HG02884 (cell line): Measurements from ENCODE around the gene SEC61A2.
"Not testable (repeated sequence)": the region's sequence is repeated elsewhere in the genome, so short reads cannot be mapped to it uniquely, and the experiment has no call there.

ENCODE experiments used
- ATAC-seq: cut with Tn5 transposase; IDR thresholded peaks from one replicate; pipeline ENCODE4 v1.9.1; 2021; ENCODE audit warnings: mild to moderate bottlenecking, moderate library complexity; ENCODE audit not compliant: unreplicated experiment

SEC61A2 gene

DNA sequence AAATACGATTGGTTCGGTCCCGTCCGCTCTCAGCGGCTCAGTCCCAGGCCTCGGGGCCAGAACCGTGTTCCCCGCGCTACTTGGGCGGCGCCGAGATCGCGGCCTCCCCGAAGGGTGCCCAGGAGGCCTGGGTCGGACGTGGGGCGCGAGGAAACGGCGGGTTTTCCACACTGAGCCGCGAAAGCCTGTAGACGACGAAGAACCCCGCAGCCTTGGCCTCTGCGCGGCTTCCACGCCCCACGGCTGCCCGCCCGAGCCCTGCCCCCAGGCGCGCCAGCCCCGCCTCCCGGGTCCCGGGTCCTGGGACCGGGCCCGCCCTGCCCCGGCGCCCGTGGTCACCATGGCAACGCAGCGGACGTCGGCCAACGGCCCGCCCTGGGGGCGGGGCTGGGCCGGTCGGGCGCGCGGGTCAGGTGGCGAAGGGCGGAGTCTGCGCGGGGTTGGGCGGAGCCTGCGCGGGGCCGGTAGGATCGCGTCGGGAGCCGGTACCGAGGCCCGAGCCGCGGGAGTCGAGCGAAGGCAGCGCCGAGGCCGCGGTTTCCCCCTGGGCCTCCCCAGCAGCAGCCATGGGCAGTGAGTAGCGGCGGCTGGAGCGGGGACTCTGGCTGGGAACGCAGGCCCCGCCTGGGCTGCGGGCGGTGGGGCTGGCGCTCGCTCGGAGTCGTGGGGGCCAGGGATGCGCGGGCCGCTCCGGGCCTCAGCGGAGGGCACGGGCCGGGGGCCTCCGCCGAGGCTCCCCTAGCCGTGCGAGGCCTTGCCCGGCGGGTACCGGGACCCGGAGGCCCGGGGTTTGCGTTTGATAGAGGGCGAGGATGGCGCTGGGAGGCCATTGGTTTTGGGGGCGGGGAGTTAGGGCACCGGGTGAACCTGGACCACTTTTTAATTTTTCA is at the start of gene SEC61A2:
Gene SEC61A2, plus strand, starts transcription at position 456 of the 890 bp plus-strand sequence. Its CDS starts 111 bp downstream, at position 567.
- ATAC-seq: peak; percentile 86

GRCh38 chr10:12081470-12081869 is 48.0 kb upstream of the SEC61A2 start:
- no peak for ATAC-seq

DNA sequence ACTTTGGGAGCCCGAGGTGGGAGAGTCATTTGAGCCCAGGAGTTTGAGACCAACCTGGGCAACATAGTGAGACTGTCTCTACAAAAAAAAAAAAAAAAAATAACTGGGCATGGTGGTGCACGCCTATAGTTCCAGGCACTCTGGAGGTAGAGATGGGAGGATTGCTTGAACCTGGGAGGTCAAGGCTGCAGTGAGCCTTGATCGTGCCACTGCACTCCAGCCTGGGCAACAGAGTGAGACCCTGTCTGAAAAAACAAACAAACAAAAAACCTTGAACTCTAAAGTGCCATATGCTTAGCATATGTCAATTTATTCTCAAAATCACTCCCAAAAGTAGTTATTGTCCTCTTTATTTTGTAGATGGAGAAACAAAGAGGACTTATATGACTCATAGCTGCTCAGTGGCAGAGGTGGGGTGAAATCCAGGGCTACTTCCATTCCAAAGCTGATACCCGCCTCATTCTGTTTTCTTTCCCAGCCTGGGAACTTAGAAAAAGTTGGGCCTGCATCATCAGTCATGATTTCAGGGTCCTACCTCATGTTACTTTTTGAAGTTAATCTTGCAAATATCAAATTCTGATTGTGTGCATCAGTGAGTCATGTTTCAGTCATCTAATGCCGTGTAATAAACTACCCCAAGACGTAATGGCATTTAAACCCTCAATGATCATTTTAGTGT is 47.5 kb upstream of the SEC61A2 start:
- ATAC-seq: no peak

- no peak for ATAC-seq
Measured at GRCh38 chr10:12088919-12089318, 40.6 kb upstream of the SEC61A2 start.

DNA sequence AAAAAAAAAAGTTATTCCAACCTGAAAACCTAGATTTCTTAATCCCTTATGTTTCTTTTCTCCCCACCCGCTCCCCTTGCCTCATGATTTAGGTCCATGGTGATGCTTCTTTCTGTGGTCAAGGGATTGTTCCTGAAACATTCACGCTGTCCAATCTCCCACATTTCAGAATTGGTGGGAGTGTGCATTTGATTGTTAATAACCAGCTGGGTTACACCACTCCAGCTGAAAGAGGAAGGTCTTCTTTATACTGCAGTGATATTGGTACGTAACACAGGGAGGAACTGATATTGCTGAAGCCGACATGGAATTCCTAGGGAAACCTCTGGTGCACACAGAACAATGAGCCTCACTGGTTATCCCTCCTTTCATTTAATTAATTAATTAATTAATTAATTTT is 38.1 kb upstream of the SEC61A2 start:
- ATAC-seq: no peak

- not testable (repeated sequence) for ATAC-seq
Measured at GRCh38 chr10:12097361-12097760, 32.1 kb upstream of the SEC61A2 start.

- ATAC-seq: no peak
Measured at GRCh38 chr10:12097791-12098190, 31.7 kb upstream of the SEC61A2 start.

GRCh38 chr10:12098966-12099365 is 30.5 kb upstream of the SEC61A2 start:
- ATAC-seq: no peak

DNA sequence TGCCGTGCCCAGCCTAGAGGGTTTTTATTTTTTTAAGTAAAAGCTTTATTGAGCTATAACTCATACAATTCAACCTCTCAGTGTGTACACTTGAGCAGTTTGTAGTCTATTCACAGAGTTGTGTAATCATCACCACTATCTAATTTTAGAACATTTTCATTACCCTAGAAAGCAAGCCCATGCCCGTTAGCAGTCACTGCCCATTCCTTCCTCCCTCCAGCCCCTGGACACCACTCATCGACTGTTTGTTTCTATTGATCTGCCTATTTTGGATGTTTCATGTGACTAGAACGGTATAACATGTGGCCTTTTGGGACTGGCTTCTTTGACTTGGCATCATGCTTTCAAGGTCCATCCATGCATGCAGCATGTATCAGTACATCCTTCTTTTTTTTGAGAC is 25.7 kb upstream of the SEC61A2 start:
- ATAC-seq: no peak

- ATAC-seq: no peak
Measured at GRCh38 chr10:12107781-12108180, 21.7 kb upstream of the SEC61A2 start.

DNA sequence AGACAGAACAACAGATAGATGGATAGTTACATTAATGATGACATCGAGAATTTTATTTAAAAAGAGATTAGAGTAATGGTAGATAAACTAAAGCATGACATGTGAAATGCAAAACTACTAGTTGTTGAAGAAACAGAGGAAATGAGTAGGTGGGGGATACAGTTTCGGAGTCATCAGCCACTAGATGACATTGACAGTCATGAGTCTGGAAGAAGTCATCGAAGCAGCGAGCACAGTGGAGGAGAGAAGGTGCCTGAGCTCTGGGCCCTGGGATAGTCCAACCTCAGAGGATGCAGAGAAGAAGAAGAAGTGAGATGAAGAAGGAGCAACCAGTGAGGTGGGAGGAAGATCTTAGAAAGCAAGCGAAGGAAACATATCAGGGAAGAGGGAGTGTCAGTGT is 20.2 kb upstream of the SEC61A2 start:
- no peak for ATAC-seq

DNA sequence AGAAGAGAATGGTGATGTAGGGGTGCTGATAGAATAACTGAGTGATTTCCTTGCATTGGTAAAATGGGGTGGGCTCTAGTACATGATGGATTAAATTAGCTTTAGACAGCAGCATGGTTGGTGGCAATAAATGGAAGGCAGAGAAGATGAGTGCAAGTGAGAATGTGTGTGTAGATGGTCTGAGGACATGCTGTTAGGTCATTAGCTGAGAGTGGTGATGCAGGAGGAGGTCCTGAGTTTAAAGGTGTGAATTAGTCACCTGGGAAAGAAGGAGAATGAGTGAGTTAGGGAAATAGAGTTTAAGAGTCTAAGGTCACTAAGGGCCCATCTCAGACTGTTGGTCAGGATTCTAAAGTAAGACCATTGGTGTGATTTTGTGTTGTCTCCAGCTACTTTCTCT is 17.9 kb upstream of the SEC61A2 start:
- no peak for ATAC-seq

DNA sequence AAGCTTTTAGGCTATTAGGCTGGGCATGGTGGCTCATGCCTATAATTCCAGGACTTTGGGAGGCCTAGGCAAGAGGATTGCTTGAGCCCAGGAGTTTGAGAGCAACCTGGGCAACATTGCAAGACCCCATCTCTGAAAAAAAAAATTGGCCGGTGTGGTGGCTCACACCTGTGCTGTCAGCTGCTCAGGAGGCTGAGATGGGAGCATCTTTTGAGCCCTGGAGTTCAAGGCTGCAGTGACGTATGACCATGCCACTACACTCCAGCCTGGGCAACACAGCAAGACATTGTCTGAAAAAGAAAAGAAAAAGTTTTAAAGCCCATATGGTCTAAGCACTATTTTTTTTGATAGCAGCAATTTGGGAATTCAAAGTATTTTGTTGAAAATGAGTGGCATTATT is 15.8 kb upstream of the SEC61A2 start:
- ATAC-seq: no peak

DNA sequence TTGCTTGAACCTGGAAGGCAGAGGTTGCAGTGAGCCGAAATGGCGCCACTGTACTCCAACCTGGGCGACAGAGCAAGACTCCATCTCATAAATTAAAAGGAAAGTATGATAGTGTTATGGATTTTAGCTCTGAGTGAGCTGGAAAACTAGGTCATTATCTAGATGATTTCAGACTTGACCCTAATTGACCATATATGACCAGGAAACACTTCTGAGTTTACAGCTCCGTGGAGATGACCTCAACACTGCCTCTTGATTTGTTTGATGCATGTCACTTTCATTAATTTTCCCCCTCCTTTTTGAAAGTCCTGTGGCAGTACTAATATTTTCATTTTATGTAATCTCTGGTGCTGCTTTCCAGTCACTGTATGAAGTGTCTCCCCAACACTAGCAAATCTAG is 7.8 kb upstream of the SEC61A2 start:
- no peak for ATAC-seq

- no peak for ATAC-seq
Measured at GRCh38 chr10:12130237-12130872, 878 bp downstream of the SEC61A2 start.

DNA sequence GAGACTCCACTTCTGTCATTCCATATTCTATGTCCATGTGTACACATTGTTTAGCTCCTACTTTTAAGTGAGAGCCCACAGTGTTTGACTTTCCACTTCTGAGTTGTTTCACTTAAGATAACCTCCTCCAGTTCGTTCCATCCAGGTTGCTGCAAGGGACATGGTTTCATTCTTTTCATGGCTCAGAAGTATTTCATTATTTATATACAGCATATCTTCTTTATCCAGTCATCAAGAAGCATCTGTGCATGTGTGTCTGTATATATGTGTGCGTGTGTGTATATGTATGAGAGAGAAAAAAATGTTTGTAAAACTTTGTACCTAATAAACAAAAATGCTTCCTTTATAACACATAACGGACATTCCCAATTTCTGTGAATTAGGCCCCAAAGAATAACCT is 6.2 kb downstream of the SEC61A2 start:
- ATAC-seq: no peak

- no peak for ATAC-seq
Measured at GRCh38 chr10:12140038-12140437, 10.6 kb downstream of the SEC61A2 start.

GRCh38 chr10:12144538-12144937 is 15.1 kb downstream of the SEC61A2 start:
- ATAC-seq: no peak

DNA sequence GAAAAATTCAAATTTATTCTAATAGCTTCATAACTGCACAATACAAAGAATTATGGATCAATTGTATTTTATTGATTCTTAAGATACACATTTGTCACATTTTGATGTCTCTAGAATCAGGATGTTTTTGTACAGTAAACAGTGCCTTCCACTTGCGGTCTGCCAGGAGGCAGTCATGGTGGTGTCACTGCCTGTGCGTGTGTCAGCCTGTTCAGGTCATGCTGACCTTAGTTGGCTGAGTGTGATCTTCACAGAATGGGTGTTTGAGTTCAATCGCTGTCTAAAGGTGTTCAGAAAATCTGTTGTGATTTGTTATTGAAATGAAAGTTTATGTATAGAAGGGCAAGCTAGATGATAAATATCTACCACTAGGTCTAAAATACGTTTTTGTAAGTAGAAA is 20.7 kb downstream of the SEC61A2 start:
- no peak for ATAC-seq

DNA sequence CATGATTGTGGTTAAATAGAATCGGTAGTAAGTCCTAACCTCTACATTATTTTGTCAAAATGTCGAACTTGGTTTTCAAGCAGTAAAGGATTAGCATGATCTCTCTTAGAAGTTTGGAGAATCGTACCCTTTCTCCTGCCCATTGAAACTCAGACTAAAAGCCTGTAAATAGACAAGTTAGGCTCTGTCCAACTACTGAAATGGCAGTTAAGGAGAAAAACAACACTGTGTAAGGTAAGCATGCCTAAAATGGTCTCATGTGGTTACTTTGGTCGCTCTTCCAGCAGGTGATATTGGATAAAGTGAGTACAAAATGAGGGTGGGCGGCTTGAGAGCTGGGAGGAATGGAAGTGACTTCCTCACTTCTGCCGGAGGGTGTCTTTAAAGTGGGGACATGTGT is 25.0 kb downstream of the SEC61A2 start:
- ATAC-seq: no peak

- no peak for ATAC-seq
Measured at GRCh38 chr10:12156367-12157123, 27.1 kb downstream of the SEC61A2 start.
